ENCODE results near the gene IWS1.
"Not testable (repeated sequence)": the region's sequence is repeated elsewhere in the genome, so short reads cannot be mapped to it uniquely, and the experiment has no call there.

The IWS1 gene

DNA sequence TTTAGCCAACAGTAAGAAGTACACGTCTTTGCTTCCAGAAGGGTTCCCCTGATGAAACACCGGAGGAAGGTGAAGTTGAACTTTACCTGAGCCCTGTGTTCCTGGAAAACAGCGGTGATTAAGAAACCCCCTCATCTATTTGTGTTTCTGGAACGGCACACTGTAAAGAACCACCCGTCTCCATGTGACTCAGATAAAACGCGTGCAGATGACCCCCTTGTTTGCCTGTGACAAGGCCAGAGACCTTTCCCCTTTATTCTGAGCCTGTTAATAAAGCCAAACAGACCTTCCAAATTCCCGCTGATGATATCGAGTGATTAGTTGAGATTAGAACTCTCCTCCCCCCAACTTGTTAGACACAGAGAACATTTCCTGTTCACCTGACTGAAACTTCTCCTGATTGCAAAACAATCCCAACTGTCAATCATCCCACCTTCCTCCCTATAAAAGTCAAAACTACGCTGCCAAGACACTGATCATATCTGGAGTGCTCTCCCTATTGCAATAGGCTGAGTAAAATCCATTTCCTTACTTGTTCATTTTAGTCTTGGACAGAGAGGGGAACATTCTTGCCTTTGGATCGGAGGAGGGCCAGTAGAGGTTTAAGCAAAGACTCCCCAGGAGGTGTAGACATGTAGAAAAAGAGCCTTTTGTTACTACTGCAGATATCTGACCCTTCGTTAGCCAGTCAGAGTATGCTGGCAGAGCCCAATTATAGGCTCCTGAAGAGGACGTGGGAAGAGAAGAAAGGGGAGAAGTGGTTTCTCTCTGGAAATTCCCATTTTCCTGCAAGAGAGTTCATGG lies 914 bp upstream of the IWS1 start:
- no peak for DNase-seq

DNA sequence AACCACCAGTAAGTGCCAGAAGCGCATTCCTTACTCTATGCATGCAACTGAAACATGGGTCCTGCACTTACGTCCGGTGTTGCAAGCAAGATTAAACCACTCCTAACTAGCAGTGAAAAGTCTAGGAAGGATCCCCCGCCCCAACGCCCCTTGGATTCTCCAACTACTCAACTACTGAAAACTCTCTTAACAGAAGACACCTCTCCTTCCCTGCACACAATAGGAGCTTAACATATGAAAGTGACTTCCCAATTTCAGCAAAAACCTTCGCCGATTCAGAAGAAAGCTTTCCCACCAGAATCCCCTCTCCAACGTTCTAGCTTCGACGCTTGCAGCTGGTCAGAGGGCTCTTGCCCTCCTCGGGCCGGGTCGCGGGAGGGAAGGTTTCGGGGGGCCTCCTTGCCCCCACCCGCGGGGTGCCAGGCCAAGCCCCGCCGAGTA lies 578 bp downstream of the IWS1 start:
- no peak for DNase-seq

DNA sequence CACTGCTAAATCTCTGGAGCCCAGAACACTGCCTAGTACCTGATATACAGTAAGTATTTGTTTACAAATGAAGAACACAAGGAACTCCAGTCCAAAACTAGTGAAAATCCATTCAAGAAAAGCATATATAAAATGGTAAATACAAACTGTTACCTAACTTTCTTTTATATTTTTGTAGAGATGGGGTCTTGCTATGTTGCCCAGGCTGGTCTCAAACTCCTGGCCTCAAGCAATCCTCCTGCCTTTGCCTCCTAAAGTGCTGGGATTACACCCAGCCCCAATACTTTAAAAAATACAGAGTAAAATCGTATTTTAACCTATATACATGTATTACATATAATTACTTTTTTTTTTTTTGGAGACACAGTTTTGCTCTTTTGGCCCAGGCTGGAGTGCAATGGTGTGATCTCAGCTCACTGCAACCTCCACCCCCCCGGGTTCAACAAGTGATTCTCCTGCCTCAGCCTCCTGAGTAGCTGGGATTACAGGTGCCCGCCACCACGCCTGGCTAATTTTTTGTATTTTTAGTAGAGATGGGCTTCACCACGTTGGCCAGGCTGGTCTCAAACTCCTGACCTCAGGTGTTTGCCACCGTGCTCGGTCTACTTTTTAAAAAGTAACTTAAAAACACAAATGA lies 2.0 kb downstream of the IWS1 start:
- DNase-seq = not testable (repeated sequence)

DNA sequence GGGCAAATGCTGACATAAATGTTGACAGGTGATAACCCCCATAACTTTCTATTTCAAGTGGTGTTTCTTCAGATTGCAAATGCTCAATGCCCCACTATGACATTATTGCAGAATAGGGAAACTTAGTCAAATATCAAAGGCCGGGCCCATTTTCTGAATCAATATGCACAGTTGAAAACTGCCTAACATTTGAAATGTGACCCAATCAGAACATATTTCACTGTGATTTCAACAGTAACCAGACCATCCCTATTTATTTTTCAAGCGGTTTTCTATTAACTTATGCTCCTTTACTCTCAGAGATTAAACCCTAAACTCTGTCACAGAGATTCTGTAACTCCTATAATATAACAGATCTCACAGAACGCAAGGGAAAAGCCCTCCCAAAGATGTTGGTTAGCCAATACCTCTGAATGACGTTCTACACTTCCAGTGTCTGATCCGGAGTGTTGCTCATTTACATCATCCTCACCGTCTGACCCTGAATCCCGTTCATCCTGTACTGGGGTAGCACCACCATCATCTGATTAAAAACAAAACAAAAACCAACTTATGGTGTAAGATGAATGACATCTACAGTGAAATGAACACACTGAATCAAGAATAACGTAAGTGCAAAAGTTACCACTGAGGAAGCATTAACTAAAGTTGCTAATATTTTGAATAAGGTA lies 2.9 kb downstream of the IWS1 start:
- no peak for DNase-seq

DNA sequence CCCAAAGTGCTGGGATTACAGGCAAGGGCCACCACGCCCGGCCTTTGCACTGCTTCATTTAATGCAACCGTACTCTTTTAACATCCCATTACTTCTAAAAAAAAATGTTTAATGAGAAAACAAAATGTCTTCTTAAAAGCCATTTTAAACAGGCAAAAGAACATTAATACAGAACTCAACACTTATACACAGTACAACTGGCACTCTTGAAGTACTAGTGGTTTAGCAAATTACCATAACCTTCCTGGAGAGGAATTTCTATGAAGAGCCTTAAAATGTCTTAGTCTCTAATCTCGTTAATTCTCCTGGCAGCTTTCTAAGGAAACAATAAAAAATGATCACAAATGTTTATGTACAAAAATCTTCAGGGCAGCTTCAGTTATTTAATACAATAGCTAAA lies 5.9 kb downstream of the IWS1 start:
- DNase-seq = no peak

DNA sequence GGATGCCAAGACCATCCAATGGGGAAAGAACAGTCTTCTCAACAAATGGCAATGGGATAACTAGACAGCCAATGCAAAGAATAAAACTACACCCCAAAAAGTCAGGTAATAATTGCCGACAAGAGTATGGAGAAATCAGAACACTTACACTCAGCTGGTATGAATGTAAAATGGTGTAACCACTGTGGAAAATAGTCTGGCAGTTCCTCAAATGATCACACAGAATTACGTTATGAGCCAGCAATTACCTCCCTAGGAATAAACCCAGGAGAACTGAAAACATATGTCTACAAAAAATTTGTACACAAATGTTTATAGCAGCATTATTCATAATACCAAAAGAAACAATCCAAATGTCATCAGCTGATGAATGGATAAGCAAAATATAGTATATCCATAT lies 8.8 kb downstream of the IWS1 start:
- DNase-seq = no peak

DNA sequence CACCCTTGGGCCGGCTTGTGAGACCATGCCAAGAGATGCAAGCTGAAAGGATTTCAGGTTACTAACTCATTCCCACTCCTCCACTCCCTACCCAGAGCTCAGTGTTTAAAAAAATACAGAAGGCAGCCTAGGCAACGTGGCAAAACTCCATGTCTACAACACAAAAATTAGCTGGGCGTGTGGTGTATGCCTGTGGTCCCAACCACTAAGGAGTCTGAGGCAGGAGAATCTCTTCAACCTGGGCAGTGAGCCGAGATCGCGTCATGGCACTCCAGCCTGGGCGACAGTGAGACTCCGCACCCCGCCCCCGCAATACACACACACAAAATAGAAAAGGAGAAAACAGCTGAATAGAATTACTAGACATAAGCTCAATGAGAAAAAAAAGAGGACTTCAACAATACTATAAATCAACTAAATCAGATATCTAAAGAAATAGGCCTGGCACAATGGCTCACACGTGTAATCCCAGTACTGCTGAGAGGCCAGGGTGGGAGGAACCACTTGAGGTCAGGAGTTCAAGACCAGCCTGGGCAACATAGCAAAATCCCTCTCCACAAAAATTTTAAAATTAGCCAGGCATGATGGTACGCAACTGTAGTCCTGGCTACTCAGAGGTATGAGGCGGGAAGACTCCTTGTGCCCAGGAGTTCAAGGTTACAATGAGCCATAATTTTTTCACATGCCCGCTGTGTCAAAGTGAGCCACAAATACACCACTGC lies 10.1 kb downstream of the IWS1 start:
- DNase-seq = no peak

DNA sequence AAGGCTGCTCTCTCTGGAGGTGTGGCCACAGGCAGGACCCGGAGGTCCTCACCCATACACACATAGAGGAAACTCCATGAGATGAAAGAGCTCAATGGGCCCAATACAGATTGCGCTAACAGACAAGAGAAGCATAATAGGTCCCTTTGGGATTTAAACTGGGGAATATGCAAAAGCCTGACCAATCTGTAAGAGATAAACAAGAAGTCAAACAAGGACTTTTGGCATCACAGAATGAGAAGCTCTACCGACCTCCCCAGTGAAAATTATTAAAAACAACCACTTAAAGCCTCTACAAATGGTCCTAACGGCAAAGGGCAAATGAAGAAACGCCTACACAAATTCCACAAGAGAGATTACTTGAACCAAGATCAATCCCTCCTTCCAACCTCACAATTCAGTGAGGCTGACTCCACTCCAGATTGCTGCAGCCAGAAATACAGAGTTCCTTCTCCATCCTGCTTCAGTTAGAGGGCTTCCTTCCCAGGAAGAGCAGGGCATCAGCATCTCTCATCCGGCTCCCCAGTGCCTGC lies 10.8 kb downstream of the IWS1 start:
- no peak for DNase-seq

DNA sequence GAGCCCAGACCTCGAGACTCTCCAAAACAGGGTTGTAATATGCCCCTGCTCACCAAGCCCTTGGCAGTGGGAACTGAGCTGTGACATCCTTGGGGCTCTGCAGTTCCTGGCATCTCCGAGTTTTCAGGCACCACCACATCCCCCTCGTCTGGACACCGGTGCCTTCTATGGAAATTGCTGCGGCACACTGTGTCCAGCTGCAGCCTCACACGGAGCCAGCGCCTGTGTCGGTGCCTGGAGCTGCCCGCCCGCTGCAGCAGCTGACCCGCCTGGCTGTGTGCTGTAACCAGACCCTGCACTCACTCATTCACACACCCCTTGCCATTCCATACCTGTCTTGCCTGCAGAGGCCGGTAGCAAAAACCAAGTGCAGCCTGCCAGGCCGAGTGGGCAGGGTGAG lies 11.8 kb downstream of the IWS1 start:
- no peak for DNase-seq

DNA sequence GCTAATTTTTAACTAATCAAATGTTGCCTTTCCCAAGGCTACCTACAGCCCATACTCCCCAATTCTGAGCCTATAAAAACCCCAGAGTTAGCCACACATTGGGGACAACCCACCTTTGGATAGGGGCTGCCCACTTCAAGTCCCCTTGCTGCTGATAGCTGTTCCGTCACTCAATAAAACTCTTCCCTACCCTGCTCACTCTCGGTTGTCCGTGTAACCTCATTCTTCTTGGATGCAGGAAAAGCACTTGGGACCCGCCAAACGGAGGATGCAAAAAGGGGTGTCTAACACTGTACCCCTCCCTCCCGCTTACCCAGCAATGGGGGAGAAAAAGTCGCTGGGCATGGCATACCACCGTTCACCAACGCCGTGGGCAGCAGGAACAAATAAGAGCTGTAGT lies 12.2 kb downstream of the IWS1 start:
- no peak for DNase-seq

DNA sequence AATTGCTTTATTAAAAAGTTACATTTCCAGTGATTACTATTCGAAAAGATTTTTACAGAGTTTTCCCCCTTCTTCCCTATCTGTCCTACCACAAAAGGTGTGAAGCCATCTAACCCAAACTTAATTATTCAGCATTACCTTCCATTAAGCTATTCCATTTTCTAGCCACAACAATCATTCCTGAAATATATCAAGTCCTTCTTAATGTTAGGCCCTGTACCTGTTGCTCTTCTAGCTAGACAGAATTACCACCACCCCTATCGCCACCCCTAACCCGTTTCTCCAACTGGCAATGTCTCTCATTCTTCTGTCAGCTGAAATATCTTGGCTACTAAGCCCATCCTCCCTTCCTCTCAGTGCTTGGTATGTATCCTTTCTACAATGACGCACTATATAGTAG lies 13.9 kb downstream of the IWS1 start:
- DNase-seq = no peak

DNA sequence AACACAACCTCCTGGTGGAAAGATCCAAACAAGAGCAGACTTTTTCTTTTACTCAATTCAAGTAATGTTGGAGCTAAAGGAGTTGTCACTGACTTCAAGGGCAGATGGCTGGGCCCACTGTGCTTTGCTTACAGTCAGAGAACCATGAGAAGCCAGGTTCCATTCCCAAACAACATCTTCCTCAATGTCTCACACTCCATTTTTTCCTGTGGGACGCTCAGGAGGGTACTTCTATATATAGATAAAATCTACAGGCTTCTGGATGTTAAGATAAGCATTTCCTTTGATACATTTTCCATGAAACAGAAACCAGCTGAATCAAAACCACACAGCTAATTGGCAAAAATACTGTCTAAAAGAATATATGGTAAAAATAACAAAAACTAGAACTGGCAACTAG lies 14.4 kb downstream of the IWS1 start:
- no peak for DNase-seq

DNA sequence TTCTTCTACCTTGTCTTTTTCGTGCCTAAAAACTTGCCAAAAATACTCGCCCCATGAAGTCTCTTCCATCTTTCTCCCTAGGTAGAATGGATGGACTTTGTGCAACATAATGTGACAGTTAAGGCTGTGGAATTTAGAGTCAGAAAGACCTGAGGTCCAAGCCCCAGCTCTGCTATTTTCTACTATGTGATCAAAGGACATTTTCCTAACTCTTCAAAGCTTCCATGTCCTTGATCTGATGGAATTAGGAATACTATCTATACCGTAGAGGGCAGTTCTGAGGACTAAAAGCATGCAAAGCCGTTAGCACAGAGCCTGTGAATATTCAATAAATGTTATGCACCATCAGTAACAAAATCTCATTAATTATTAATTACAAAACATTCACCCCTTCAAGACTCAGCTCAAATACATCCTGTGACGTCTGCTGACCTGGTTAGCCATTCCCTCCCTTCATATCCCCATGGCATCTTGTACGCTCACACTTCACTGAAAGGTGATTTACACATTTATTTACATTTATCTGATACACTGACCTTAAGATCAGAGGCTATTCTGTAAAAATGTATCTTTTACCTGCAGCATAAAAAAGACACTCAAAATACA lies 15.1 kb downstream of the IWS1 start:
- no peak for DNase-seq

DNA sequence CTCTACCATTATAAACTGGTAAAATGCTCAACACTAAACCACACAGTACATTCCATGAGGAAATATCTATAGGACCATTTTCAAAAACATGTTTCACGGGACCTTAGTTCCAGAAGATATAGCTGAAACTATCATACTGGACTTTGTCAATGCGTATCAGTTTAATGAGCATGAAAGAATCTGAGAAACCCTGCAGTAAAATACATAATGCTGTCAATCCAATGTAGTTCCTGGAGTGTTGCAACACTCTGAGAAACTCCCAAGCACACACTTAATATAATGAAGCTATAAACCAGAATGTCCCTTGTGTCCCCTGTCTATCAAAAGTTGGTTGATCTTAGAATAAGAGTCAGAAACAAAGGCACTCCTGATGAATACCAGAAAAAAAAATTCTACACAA lies 16.2 kb downstream of the IWS1 start:
- no peak for DNase-seq

DNA sequence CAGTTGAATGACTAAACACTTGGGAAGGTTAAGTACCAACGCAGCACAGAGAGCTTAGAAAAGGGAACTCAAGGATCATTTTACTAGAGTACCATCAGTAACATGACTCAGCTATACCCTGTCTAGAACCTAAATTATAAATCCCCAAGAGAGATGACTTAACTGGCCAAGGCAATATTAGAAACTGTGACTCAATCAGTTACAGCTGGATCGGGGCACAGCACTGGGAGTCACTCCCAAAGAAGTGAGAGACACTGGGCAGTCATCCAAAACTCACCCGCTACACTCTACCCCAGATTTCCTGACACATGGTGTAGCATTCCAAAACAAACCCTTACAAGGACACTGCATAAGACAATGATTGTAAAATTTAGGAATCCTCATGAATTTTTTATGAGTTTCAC lies 17.7 kb downstream of the IWS1 start:
- DNase-seq = no peak

DNA sequence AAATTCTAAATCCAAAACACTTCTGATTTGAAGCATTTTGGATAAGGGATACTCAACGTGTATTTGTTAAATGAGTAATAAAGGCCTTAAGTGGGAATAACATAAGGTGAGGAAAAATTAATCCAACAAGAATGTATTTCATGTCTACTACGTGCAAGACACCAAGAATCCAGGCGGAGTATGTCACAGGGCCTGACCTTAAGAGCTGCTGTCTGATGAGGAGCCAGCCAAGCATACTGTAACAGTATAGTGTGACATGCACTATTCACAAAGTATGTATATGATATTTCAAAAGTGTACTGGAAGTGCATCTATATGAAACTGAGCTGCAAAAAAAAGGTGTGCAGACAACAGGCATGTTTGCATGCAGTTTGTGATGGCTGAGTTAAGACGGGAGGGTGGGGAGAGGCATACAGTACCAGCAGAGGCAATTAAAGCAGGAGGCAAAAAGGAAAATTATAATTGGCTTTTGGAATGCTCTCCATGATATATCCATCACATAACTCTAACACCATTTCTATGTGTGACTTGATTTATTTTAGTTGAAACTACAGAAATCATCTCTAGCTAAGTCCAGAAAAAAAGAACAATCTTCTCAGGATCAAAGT lies 18.2 kb downstream of the IWS1 start:
- no peak for DNase-seq

DNA sequence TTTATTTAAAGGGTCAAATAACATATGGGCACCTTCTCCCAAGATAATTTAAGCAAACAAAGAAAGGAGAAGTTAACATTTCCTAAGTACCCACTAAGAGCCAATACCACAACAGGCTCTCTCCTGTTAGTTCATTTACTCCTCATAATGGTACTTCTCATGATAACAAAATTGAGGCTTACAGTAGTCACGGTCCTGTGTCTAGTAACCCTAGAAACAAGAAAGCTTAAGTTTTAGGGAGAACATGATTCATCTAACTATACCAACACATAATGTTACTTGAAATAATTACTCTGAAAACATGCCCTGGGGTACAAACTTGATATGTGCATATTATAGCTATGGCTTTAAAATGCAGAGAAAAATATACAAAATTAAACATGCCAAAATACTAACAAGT lies 19.8 kb downstream of the IWS1 start:
- no peak for DNase-seq

DNA sequence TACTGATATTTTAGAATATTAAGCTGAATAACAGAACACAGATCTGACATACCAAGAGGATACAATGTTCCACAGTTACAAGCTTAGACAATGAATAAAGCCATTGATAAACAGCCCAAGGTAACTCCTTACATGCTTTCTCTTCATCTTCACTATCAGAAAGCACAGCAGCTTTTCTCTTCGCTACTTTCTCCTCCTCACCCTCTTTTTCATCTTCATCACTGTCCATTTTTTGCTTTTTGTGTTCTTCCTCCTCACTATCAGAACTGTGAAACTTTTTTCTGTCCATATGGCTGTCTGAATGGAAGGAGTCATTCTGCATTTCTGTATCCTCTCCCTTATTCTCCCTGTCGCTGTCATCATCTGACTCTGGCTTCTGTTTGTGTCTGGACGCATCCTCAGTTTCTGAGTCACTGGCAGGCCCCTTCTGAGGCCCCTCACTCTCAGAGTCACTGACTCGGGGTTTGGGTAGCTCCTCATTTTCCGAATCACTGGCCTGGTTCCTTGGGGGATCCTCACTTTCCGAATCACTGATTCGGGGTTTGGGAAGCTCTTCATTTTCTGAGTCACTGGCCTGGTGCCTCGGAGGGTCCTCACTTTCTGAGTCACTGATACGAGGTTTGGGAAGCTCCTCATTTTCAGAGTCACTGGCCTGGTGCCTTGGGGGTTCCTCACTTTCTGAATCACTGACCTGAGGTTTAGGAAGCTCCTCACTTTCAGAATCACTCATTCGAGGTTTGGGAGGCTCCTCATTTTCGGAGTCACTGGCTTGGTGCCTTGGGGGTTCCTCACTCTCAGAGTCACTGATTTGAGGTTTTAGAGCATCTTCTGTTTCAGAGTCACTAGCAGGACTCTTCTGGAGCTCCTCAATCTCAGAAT lies 21.5 kb downstream of the IWS1 start:
- DNase-seq = no peak

DNA sequence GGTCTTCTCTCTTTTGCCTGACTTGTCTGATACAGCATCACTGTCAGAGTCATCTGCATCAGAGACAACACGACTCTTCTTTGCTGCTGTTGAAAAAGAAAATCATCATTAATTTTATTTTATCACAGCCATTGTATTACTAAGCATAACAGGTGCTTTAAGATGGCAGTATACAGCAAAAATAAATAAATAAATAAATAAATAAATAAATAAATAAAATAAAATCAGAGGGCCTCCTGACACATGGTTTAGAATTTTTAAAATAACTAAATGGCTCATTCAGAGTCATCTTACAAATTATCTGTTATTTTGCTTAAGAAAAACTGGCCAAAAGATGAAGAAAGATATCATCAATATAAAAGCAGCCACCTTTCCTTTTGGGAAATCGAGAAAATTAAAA lies 22.8 kb downstream of the IWS1 start:
- DNase-seq = no peak

DNA sequence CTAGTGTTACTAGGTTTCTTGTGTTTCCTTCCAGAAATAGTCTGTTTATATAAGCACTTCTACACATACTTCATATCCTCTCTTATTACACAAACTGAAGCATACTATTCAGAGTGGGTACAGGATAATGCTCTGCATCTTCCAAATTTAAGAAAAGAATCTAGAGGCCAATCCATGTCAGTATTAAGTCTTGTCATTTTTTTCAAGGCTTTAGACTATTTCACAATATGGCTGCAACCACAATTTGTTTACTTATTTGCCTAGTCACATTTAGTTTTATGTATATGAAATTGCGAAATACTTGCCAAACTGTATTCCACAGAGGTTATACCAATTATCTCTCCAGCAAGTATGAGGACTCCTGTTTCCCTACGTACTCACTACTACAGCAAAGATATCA lies 27.9 kb downstream of the IWS1 start:
- DNase-seq = no peak

DNA sequence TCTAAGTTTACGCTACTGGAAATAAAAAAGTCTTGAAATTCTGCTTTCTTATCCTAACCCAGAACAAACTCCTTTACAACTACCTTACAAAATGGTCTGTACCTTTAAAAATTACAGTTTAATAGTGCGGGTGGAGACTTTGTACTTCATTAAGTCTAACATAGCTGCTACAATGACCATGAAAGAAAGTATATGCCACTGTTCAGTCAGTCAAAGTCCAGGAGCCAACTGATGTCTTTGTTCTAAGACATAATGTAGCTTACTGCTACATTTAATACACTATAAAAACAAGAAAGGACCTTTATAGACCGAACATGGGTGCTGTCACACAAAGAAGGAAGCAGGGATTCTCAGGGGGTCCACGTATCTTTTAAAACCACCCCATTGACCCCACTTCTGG lies 36.0 kb downstream of the IWS1 start:
- DNase-seq = no peak

Data from activated effector memory CD4-positive, alpha-beta T cell treated with Interleukin-2 at 50 U/mL for 16 hours (primary cell).